Measurements from ENCODE around the gene MARK1.
A peak's percentile ranks its signal among the peaks of the same experiment; 100 is the strongest.

GRCh38 chr1:220527279-220527907 is 543 bp upstream of the MARK1 start:
- TF ChIP-seq CTCF (IDR thresholded peaks at IDR 0.05 in 4 of 5, conservative IDR thresholded peaks at IDR 0.05 in 1 of 5) (no peak), POLR2A (IDR thresholded peaks at IDR 0.05) (peak; percentile 29 to 39)
